Naive B cell (primary cell): ENCODE data around the gene PKP3. TPM values are rescaled to one million over a fixed set of nuclear protein-coding genes. Genes with fewer than 3 reads are reported as not detected.
"Not testable (repeated sequence)": the region's sequence is repeated elsewhere in the genome, so short reads cannot be mapped to it uniquely, and the experiment has no call there.

Source experiments
- ATAC-seq, 2 donors: fragments of 150-1000 bp; cut with Tn5 transposase; 2 replicates each; pipeline ENCODE4 v1.10.0; 2021; ENCODE audit warnings: low read depth in 2 of 2, mild to moderate bottlenecking in 2 of 2, moderate library complexity in 2 of 2
- DNase-seq: peaks from one replicate; pipeline ENCODE4 v3.0.0; 2022
- H3K27ac Mint-ChIP-seq, 6 donors: one replicate each; pipeline ENCODE4 v1.8.0; 2020 to 2022; ENCODE audit warnings: mild to moderate bottlenecking in 6 of 6, mixed read lengths in 6 of 6, moderate library complexity in 5 of 6, inconsistent platforms in 2 of 6
- H3K27me3 Mint-ChIP-seq, 3 donors: one replicate each; pipeline ENCODE4 v1.8.0; 2021 to 2022; ENCODE audit warnings: mixed read lengths in 3 of 3, mild to moderate bottlenecking in 1 of 3
- H3K36me3 Mint-ChIP-seq, 2 donors: one replicate each; pipeline ENCODE4 v1.8.0; 2020 to 2022; ENCODE audit warnings: mixed read lengths in 2 of 2, inconsistent platforms in 1 of 2, mild to moderate bottlenecking in 1 of 2
- H3K4me1 Mint-ChIP-seq, 3 donors: one replicate each; pipeline ENCODE4 v1.8.0; 2020 to 2022; ENCODE audit warnings: mixed read lengths in 3 of 3, inconsistent platforms in 1 of 3, mild to moderate bottlenecking in 1 of 3, moderate library complexity in 1 of 3
- H3K4me3 Mint-ChIP-seq, 8 donors: one replicate each; pipeline ENCODE4 v1.8.0; 2020 to 2022; ENCODE audit warnings: mild to moderate bottlenecking in 8 of 8, mixed read lengths in 8 of 8, moderate library complexity in 8 of 8, inconsistent platforms in 2 of 8
- H3K9me3 Mint-ChIP-seq, 7 donors: one replicate each; pipeline ENCODE4 v1.8.0; 2020 to 2022; ENCODE audit warnings: mixed read lengths in 7 of 7, mild to moderate bottlenecking in 5 of 7, inconsistent platforms in 2 of 7, moderate library complexity in 1 of 7
- polyA plus RNA-seq, 6 donors: library from polyadenylated mRNA; unstranded; fragments of 300-500 nt; fragmentation: Illumina TruSeq; gene quantifications; one replicate each; pipeline ENCODE4 v1.2.3, GENCODE V29; 2021; ENCODE audit warnings: low read depth in 6 of 6

The PKP3 gene
- polyA plus RNA-seq, 6 donors from 2014 or later, result 0.09 to 0.13 TPM; not detected in 4

DNA sequence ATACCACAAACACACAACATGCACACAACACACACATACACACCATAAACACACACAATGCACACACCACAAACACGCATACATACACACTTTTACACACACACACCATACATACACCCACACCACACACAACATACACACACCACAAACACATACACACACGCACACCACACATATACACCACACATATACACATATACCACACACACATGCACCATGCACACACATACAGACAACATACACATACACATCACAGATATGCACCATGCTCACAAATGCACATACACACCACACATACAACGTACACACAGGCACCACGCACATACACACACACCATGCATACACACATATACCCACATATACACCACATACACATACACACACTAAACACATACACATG lies 36.4 kb upstream of the PKP3 start:
- no peaks in the 10 kb centered on the region for H3K36me3 Mint-ChIP-seq
- peaks cover 9 to 26% (median 17%) of the 10 kb centered on the region in 3 donors for H3K4me1 Mint-ChIP-seq
- H3K9me3 Mint-ChIP-seq, result peaks cover 0 to 6% (median 5%) of the 10 kb centered on the region in 7 donors
- DNase-seq (no peak), ATAC-seq (no peak)
- H3K27me3 Mint-ChIP-seq, result peaks cover 0 to 13% (median 7%) of the 10 kb centered on the region in 3 donors
- H3K4me3 Mint-ChIP-seq, result no peak overlapping the region
- H3K27ac Mint-ChIP-seq, result no peak overlapping the region

- H3K4me3 Mint-ChIP-seq, result no peak overlapping the region
Measured at GRCh38 chr11:358129-358800, 35.7 kb upstream of the PKP3 start.

GRCh38 chr11:359181-359714 lies 34.8 kb upstream of the PKP3 start:
- H3K4me1 Mint-ChIP-seq, result peaks cover 4 to 13% (median 7%) of the 10 kb centered on the region in 3 donors
- no peak overlapping the region for H3K4me3 Mint-ChIP-seq
- DNase-seq, result no peak
- peak overlapping the region in 2 of 6 donors; percentile 2 to 69 for H3K27ac Mint-ChIP-seq
- H3K9me3 Mint-ChIP-seq, result peaks cover 0 to 6% (median 5%) of the 10 kb centered on the region in 7 donors
- H3K36me3 Mint-ChIP-seq, result no peaks in the 10 kb centered on the region
- peaks cover 0 to 13% (median 7%) of the 10 kb centered on the region in 3 donors for H3K27me3 Mint-ChIP-seq
- ATAC-seq, result no peak

More at GRCh38 chr11:358129-358800, 35.7 kb upstream of the PKP3 start:
- peaks cover 0 to 6% (median 5%) of the 10 kb centered on the region in 7 donors for H3K9me3 Mint-ChIP-seq
- ATAC-seq (no peak), DNase-seq (no peak)
- peaks cover 9 to 23% (median 17%) of the 10 kb centered on the region in 3 donors for H3K4me1 Mint-ChIP-seq
- peaks cover 0 to 13% (median 7%) of the 10 kb centered on the region in 3 donors for H3K27me3 Mint-ChIP-seq
- H3K36me3 Mint-ChIP-seq, result no peaks in the 10 kb centered on the region
- H3K27ac Mint-ChIP-seq, result no peak overlapping the region

- H3K4me3 Mint-ChIP-seq, result peak overlapping the region in 1 of 8 donors; percentile 56
- ATAC-seq, result no peak
- peaks cover 0 to 6% (median 5%) of the 10 kb centered on the region in 7 donors for H3K9me3 Mint-ChIP-seq
Measured at GRCh38 chr11:360326-361280, 33.4 kb upstream of the PKP3 start.

DNA sequence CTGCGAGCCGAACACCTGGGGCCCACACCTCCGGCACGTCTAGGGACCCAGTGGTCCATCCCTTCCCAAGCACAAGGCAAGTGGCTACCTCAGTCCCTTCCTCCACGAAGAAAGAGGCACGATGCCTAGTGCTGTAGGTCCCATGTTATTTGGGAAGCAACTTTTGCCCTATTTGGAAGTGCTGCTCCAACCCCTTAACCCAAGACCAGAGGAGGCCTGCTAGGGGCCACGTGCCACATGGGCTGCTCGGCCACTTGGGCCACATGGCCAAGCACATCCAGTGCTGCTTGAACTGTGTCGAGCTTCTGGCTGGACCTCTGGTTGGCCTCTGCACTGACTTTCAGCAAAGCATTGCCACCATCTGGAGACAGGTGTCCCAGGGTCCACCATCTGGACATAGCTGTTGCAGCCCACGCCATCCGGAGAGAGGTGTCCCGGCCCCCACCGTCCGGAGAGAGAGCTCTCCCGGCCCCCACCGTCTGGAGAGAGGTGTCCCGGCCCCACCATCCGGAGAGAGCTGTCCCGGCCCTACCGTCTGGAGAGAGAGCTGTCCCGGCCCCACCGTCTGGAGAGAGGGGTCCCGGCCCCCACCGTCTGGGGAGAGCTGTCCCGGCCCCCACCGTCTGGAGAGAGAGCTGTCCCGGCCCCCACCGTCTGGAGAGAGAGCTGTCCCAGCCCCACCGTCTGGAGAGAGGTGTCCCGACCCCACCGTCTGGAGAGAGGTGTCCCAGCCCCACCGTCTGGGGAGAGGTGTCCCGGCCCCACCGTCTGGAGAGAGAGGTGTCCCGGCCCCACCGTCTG lies 31.2 kb upstream of the PKP3 start:
- Mint-ChIP-seq H3K4me3 (no peak overlapping the region), H3K27me3 (peaks cover 22 to 45% (median 35%) of the 10 kb centered on the region in 3 donors), H3K27ac (no peak overlapping the region), H3K9me3 (peaks cover 0 to 6% (median 5%) of the 10 kb centered on the region in 7 donors), H3K4me1 (peaks cover 3 to 5% (median 5%) of the 10 kb centered on the region in 3 donors), H3K36me3 (no peaks in the 10 kb centered on the region)
- no peak for DNase-seq
- no peak for ATAC-seq

More at GRCh38 chr11:360326-361280, 33.4 kb upstream of the PKP3 start:
- Mint-ChIP-seq H3K27me3 (peaks cover 6 to 22% (median 14%) of the 10 kb centered on the region in 3 donors), H3K36me3 (no peaks in the 10 kb centered on the region), H3K27ac (peak overlapping the region in 1 of 6 donors; percentile 83), H3K4me1 (peaks cover 0 to 5% (median 3%) of the 10 kb centered on the region in 3 donors)
- no peak for DNase-seq

- H3K4me1 Mint-ChIP-seq, result not testable (repeated sequence)
Measured at GRCh38 chr11:363443-363805, 30.6 kb upstream of the PKP3 start.

GRCh38 chr11:363948-364761 lies 29.9 kb upstream of the PKP3 start:
- peaks cover 5 to 12% (median 8%) of the 10 kb centered on the region in 3 donors for H3K4me1 Mint-ChIP-seq

More at GRCh38 chr11:363443-363805, 30.6 kb upstream of the PKP3 start:
- not testable (repeated sequence) for H3K4me3 Mint-ChIP-seq, DNase-seq, H3K9me3 Mint-ChIP-seq, H3K36me3 Mint-ChIP-seq, ATAC-seq, H3K27ac Mint-ChIP-seq
- peaks cover 25 to 50% (median 41%) of the 10 kb centered on the region in 3 donors for H3K27me3 Mint-ChIP-seq

GRCh38 chr11:364991-365725 lies 28.9 kb upstream of the PKP3 start:
- H3K27me3 Mint-ChIP-seq, result peaks cover 25 to 46% (median 39%) of the 10 kb centered on the region in 3 donors
- H3K4me3 Mint-ChIP-seq, result no peak overlapping the region
- DNase-seq (no peak), ATAC-seq (no peak)
- peaks cover 0 to 7% (median 6%) of the 10 kb centered on the region in 7 donors for H3K9me3 Mint-ChIP-seq
- peaks cover 0 to 7% of the 10 kb centered on the region in 2 donors for H3K36me3 Mint-ChIP-seq
- H3K27ac Mint-ChIP-seq, result no peak overlapping the region
- H3K4me1 Mint-ChIP-seq, result peaks cover 5 to 12% (median 8%) of the 10 kb centered on the region in 3 donors

More at GRCh38 chr11:363948-364761, 29.9 kb upstream of the PKP3 start:
- peaks cover 0 to 7% (median 5%) of the 10 kb centered on the region in 7 donors for H3K9me3 Mint-ChIP-seq
- H3K27me3 Mint-ChIP-seq, result peaks cover 25 to 54% (median 46%) of the 10 kb centered on the region in 3 donors
- H3K27ac Mint-ChIP-seq, result peak overlapping the region in 1 of 6 donors; percentile 33
- no peak overlapping the region for H3K4me3 Mint-ChIP-seq
- DNase-seq, result peak; percentile 45
- peaks cover 0 to 7% of the 10 kb centered on the region in 2 donors for H3K36me3 Mint-ChIP-seq
- ATAC-seq, result peak; percentile 86 to 88

- H3K36me3 Mint-ChIP-seq, result peaks cover 0 to 7% of the 10 kb centered on the region in 2 donors
- H3K4me3 Mint-ChIP-seq, result no peak overlapping the region
- no peak overlapping the region for H3K27ac Mint-ChIP-seq
- H3K4me1 Mint-ChIP-seq, result peaks cover 5 to 12% (median 12%) of the 10 kb centered on the region in 3 donors
- peaks cover 0 to 7% (median 6%) of the 10 kb centered on the region in 7 donors for H3K9me3 Mint-ChIP-seq
- ATAC-seq, result no peak
- peaks cover 25 to 50% (median 44%) of the 10 kb centered on the region in 3 donors for H3K27me3 Mint-ChIP-seq
- DNase-seq, result no peak
Measured at GRCh38 chr11:365831-366230, 28.2 kb upstream of the PKP3 start.

GRCh38 chr11:367956-368413 lies 26.0 kb upstream of the PKP3 start:
- Mint-ChIP-seq H3K9me3 (peaks cover 0 to 4% (median 0%) of the 10 kb centered on the region in 7 donors), H3K4me3 (peak overlapping the region in 7 of 8 donors; percentile 16 to 92 (median 75)), H3K27ac (peak overlapping the region in 2 of 6 donors; percentile 42 to 73), H3K4me1 (peaks cover 5 to 12% (median 12%) of the 10 kb centered on the region in 3 donors), H3K27me3 (peaks cover 29 to 66% (median 57%) of the 10 kb centered on the region in 3 donors), H3K36me3 (peaks cover 0 to 7% of the 10 kb centered on the region in 2 donors)
- no peak for ATAC-seq
- DNase-seq, result no peak
